HCT116 (cell line): Measurements from ENCODE around the gene ATP5F1D. TPM values are rescaled to one million over a fixed set of nuclear protein-coding genes. Genes with fewer than 3 reads are reported as not detected.
"Not testable (repeated sequence)": the region's sequence is repeated elsewhere in the genome, so short reads cannot be mapped to it uniquely, and the experiment has no call there.

Experiments
- ATAC-seq: fragments of 200-7000 bp; cut with Tn5 transposase; 2 replicates; pipeline ENCODE4 v1.9.1; 2020; ENCODE audit warnings: mild to moderate bottlenecking, moderate library complexity
- BruUV-seq: library from RNA; stranded (reverse); fragments of 400-500 nt; replicated peaks from 2 replicates; lab custom pipeline; 2021; lab: Mats Ljungman, UMichigan
- CTCF ChIA-PET: fragments of 300-600 bp; sonication (Branson Sonifier 250); formaldehyde crosslinking; loops from one replicate; lab custom pipeline; 2021; ENCODE audit warnings: antibody characterized with exemption; lab: Charles Lee
- POLR2A ChIA-PET: fragments of 300-600, 350-600 bp; sonication (Branson Sonifier 250); formaldehyde crosslinking; loops from one replicate; lab custom pipeline; 2021; ENCODE audit warnings: antibody characterized with exemption; lab: Charles Lee
- RAD21 ChIA-PET, 2 experiments: fragments of 300-600 bp; sonication (Branson Sonifier 250); formaldehyde crosslinking; loops; one replicate each; lab custom pipeline; 2023; ENCODE audit warnings: low total read pairs in 2 of 2; ENCODE audit not compliant: uncharacterized antibody in 2 of 2, unreplicated experiment in 2 of 2, low non-redundant PET in 1 of 2; lab: Charles Lee
- DNase-seq: peaks from one replicate; pipeline ENCODE4 v3.0.0-alpha.2; 2010; ENCODE audit warnings: low read depth, low spot score
- H2AFZ ChIP-seq: fragments of 200-600 bp; shearing (Covaris generic), sonication (generic); 2 replicates; pipeline ENCODE4 v1.6.1; 2017; ENCODE audit warnings: low read depth, mixed run types, mixed read lengths, antibody characterized with exemption, low read length; ENCODE audit not compliant: poor library complexity, severe bottlenecking
- H3K27ac ChIP-seq: 2 replicates; pipeline ENCODE4 v1.5.1; 2012; ENCODE audit warnings: low read depth, low read length
- H3K27me3 ChIP-seq: fragments of 200-600 bp; sonication (generic); 2 replicates; pipeline ENCODE4 v1.6.1; 2016; ENCODE audit warnings: mixed run types, low read length, mixed read lengths; ENCODE audit not compliant: insufficient read depth
- H3K36me3 ChIP-seq, 2 experiments: fragments of 200-500 bp in 1 of 2; fragments of 200-600 bp in 1 of 2; sonication (Bioruptor generic) in 1 of 2; sonication (generic) in 1 of 2; 2 replicates each; pipeline versions ENCODE4 v1.5.1 to v1.6.1; 2014 to 2016; ENCODE audit warnings: low read length in 2 of 2, inconsistent platforms in 1 of 2, mixed read lengths in 1 of 2, mixed run types in 1 of 2; ENCODE audit not compliant: insufficient read depth in 2 of 2, control insufficient read depth in 1 of 2
- H3K4me1 ChIP-seq, 2 experiments: fragments of 200-600 bp in 1 of 2; sonication (generic) in 1 of 2; 2 replicates each; pipeline versions ENCODE4 v1.5.1 to v1.6.1; 2012 to 2017; ENCODE audit warnings: low read length in 2 of 2, inconsistent platforms in 1 of 2, mild to moderate bottlenecking in 1 of 2, mixed read lengths in 1 of 2, mixed run types in 1 of 2, moderate library complexity in 1 of 2; ENCODE audit not compliant: insufficient read depth in 2 of 2, control insufficient read depth in 1 of 2
- H3K4me2 ChIP-seq: fragments of 200-600 bp; sonication (generic); 2 replicates; pipeline ENCODE4 v1.6.1; 2017; ENCODE audit warnings: mixed run types, low read length, mixed read lengths
- H3K4me3 ChIP-seq, 2 experiments: fragments of 200-600 bp in 1 of 2; sonication (generic) in 1 of 2; replicated peaks in 1 of 2; 2 replicates each; pipeline ENCODE4 v1.5.1; 2011 to 2016; ENCODE audit warnings: low read length in 2 of 2, control low read depth in 1 of 2, low read depth in 1 of 2, mild to moderate bottlenecking in 1 of 2, mixed read lengths in 1 of 2, mixed run types in 1 of 2
- H3K79me2 ChIP-seq: fragments of 200-600 bp; sonication (generic); 2 replicates; pipeline ENCODE4 v1.6.1; 2017; ENCODE audit warnings: mild to moderate bottlenecking, mixed run types, low read length, moderate library complexity, mixed read lengths; ENCODE audit not compliant: insufficient read depth
- H3K9ac ChIP-seq: fragments of 200-600 bp; sonication (generic); 2 replicates; pipeline ENCODE4 v1.6.1; 2016; ENCODE audit warnings: low read length, mixed read lengths
- H3K9me2 ChIP-seq: fragments of 200-600 bp; sonication (generic), shearing (Covaris generic); 2 replicates; pipeline ENCODE4 v1.6.1; 2017; ENCODE audit warnings: mixed run types, mild to moderate bottlenecking, moderate library complexity; ENCODE audit not compliant: insufficient read depth
- H3K9me3 ChIP-seq, 2 experiments: fragments of 200-500 bp in 1 of 2; fragments of 200-600 bp in 1 of 2; sonication (Bioruptor generic) in 1 of 2; sonication (generic) in 1 of 2; 2 replicates each; pipeline ENCODE4 v1.6.1; 2014 to 2017; ENCODE audit warnings: low read length in 2 of 2, mixed read lengths in 2 of 2, inconsistent platforms in 1 of 2, low read depth in 1 of 2, mild to moderate bottlenecking in 1 of 2, mixed run types in 1 of 2, moderate library complexity in 1 of 2; ENCODE audit not compliant: control insufficient read depth in 1 of 2, insufficient read depth in 1 of 2
- H4K20me1 ChIP-seq: fragments of 200-600 bp; sonication (generic), shearing (Covaris generic); 2 replicates; pipeline ENCODE4 v1.6.1; 2017; ENCODE audit warnings: mixed run types, mild to moderate bottlenecking, moderate library complexity; ENCODE audit not compliant: insufficient read depth
- ELF1 ChIP-seq: IDR thresholded peaks from 2 replicates; pipeline ENCODE4 v1.6.1; 2012; ENCODE audit warnings: low read depth, borderline replicate concordance
- JUND ChIP-seq: IDR thresholded peaks from 2 replicates; pipeline ENCODE4 v1.6.1; 2012
- POLR2A ChIP-seq: IDR thresholded peaks from 2 replicates; pipeline ENCODE4 v1.7.0; 2011; ENCODE audit warnings: borderline replicate concordance; ENCODE audit not compliant: insufficient read depth, insufficient read length; ENCODE audit errors: extremely low read depth
- RAD21 ChIP-seq: IDR thresholded peaks from 2 replicates; pipeline ENCODE4 v1.6.1; 2012; ENCODE audit warnings: low read depth, mild to moderate bottlenecking
- YY1 ChIP-seq: IDR thresholded peaks from 2 replicates; pipeline ENCODE4 v1.6.1; 2011; ENCODE audit warnings: low read length, low read depth, moderate library complexity, mild to moderate bottlenecking; ENCODE audit not compliant: insufficient replicate concordance; ENCODE audit errors: extremely low read depth
- intact Hi-C: fragments of 100-400 bp; cut with micrococcal nuclease; formaldehyde crosslinking; loops from 2 replicates; pipeline ENCODE4 v1.10.0; 2022
- total RNA-seq: library from RNA; stranded (reverse); gene quantifications from one replicate; pipeline ENCODE4 v1.2.1, GENCODE V29; 2021; ENCODE audit not compliant: unreplicated experiment
- TF ChIP-seq, protein P1 (sequence below), 3 experiments: fragments of 200-600 bp in 1 of 3; sonication (generic) in 1 of 3; IDR thresholded peaks in 2 of 3; conservative IDR thresholded peaks in 1 of 3; 2 replicates each; pipeline ENCODE4 v1.5.1; 2012 to 2017; ENCODE audit warnings: low read depth in 2 of 3, low read length in 2 of 3, antibody characterized with exemption in 1 of 3, borderline replicate concordance in 1 of 3, control low read depth in 1 of 3, mild to moderate bottlenecking in 1 of 3, mixed read lengths in 1 of 3, mixed run types in 1 of 3, moderate library complexity in 1 of 3; ENCODE audit not compliant: insufficient read depth in 1 of 3

Gene ATP5F1D
- total RNA-seq, 1 experiment from 2014 or later: 428 TPM

DNA sequence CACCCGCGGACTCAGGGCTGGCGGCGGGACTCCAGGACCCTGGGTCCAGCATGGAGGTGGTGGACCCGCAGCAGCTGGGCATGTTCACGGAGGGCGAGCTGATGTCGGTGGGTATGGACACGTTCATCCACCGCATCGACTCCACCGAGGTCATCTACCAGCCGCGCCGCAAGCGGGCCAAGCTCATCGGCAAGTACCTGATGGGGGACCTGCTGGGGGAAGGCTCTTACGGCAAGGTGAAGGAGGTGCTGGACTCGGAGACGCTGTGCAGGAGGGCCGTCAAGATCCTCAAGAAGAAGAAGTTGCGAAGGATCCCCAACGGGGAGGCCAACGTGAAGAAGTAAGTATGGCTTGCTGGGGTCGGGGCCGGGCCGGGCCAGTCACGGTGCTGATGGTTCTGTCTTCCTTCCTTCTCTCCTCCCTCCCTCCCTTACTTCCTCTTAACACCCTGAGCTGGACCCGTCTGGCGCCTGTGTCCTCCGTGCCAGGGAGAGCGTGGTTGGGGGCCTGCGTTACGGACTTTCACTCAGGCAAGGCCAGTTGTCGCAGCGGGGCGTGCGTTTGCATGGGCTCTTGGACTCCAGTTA lies 34.6 kb upstream of the ATP5F1D start (continued):
- TF ChIP-seq, protein P1, sequence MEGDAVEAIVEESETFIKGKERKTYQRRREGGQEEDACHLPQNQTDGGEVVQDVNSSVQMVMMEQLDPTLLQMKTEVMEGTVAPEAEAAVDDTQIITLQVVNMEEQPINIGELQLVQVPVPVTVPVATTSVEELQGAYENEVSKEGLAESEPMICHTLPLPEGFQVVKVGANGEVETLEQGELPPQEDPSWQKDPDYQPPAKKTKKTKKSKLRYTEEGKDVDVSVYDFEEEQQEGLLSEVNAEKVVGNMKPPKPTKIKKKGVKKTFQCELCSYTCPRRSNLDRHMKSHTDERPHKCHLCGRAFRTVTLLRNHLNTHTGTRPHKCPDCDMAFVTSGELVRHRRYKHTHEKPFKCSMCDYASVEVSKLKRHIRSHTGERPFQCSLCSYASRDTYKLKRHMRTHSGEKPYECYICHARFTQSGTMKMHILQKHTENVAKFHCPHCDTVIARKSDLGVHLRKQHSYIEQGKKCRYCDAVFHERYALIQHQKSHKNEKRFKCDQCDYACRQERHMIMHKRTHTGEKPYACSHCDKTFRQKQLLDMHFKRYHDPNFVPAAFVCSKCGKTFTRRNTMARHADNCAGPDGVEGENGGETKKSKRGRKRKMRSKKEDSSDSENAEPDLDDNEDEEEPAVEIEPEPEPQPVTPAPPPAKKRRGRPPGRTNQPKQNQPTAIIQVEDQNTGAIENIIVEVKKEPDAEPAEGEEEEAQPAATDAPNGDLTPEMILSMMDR (IDR thresholded peaks at IDR 0.05 in 2 of 3, conservative IDR thresholded peaks at IDR 0.05 in 1 of 3; ENCODE audit: borderline replicate concordance in 1 of 3, insufficient read depth in 1 of 3, low read depth in 2 of 3, low read length in 2 of 3): no peak
- TF ChIP-seq ELF1: no peak
- TF ChIP-seq, all 23 proteins: peak for 0

DNA sequence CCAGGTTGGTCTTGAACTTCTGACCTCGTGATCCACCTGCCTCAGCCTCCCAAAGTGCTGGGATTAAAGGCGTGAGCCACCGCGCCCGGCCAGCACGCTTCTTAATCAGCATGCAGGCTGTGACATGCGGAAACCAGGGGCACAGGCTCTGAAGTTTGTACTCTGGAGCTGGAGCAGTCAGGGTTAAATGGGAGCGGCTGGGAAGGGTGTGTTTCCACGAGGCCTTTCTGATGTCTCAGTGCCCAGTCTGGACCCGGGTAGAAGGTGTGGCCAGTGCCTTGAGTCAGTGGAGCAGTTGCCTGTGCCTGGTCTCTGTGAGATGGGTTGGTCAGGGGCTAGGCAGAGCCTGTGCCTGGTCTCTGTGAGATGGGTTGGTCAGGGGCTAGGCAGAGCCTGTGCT lies 32.7 kb upstream of the ATP5F1D start:
- ATAC-seq, POLR2A ChIA-PET, BruUV-seq, H3K9me2 ChIP-seq, H3K4me3 ChIP-seq, H3K9me3 ChIP-seq, CTCF ChIA-PET, DNase-seq, H3K27me3 ChIP-seq, intact Hi-C loops, H2AFZ ChIP-seq, H4K20me1 ChIP-seq: not testable (repeated sequence)
- Histone ChIP-seq H3K4me1 (peaks cover 30 to 54% of the 10 kb centered on the region in 2 experiments), H3K27ac (peak overlapping the region; percentile 45; the same call in 1 of the 2 replicates), H3K79me2 (peaks cover 76% of the 10 kb centered on the region), H3K4me2 (peak overlapping the region; percentile 43; the same call in 1 of the 2 replicates), H3K9ac (0 out of 2 replicates have a peak overlapping the region, but pooled peaks have one; percentile 27), H3K36me3 (peaks cover 2 to 32% of the 10 kb centered on the region in 2 experiments; a peak in 3 of 4 replicates)
- RAD21 ChIA-PET: interaction anchor here in 1 of 2 experiments (0.7 kb wide), 1 partner anchor 8 kb away, joined by 3 read pairs; no protein-coding TSS in a partner anchor

DNA sequence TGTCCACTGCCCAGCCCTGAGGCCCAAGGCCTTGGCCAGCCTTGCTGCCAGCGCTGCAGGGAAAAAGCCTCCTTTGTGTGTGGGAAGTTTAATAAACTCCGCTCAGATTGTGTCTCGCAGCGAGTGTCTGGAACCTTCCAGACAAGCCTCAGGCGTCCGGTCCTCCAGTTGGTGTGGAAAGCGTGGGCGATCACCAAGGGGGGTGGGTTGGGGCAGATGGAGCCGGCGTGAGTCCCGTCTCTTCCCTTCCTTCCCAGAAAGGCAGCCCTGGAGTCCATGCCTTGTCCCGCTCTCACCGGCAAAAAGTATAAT lies 31.4 kb upstream of the ATP5F1D start:
- no peak for DNase-seq
- H3K4me2 ChIP-seq: peak overlapping the region; percentile 13; the same call in 1 of the 2 replicates
- no peaks in the 10 kb centered on the region for H4K20me1 ChIP-seq
- intact Hi-C loops: no loop called here
- TF ChIP-seq YY1 (no peak), RAD21 (no peak), JUND (no peak), POLR2A (no peak)
- H3K4me3 ChIP-seq: no peak overlapping the region
- ChIA-PET POLR2A (no interaction called here), CTCF (no interaction called here), RAD21 (interaction anchor here in 1 of 2 experiments (0.6 kb wide), 1 partner anchor 416 kb away, joined by 3 read pairs; no protein-coding TSS in a partner anchor)
- H3K27ac ChIP-seq: peak overlapping the region; percentile 46
- BruUV-seq: no TSS peak
- H3K27me3 ChIP-seq: no peaks in the 10 kb centered on the region
- ATAC-seq: no peak
- no peak overlapping the region for H2AFZ ChIP-seq
- no peaks in the 10 kb centered on the region for H3K9me3 ChIP-seq
- peaks cover 2 to 32% of the 10 kb centered on the region in 2 experiments; a peak in 3 of 4 replicates for H3K36me3 ChIP-seq
- H3K9me2 ChIP-seq: no peaks in the 10 kb centered on the region
- peaks cover 90% of the 10 kb centered on the region for H3K79me2 ChIP-seq
- 0 out of 2 replicates have a peak overlapping the region, but pooled peaks have one; percentile 11 for H3K9ac ChIP-seq
- peaks cover 28 to 64% of the 10 kb centered on the region in 2 experiments for H3K4me1 ChIP-seq
